Small intestine (tissue), 7 donors: ENCODE results near the gene SLC35E2B. TPM values are rescaled to one million over a fixed set of nuclear protein-coding genes. Genes with fewer than 3 reads are reported as not detected.
"Not testable (repeated sequence)": the region's sequence is repeated elsewhere in the genome, so short reads cannot be mapped to it uniquely, and the experiment has no call there.

ENCODE experiments used
- DNase-seq, 2 donors: peaks; one replicate each; pipeline versions ENCODE4 v3.0.0 to v3.0.0-alpha.2; 2013
- FAIRE-seq: peaks from 2 replicates; lab custom pipeline; 2012; peaks lifted over from hg19 to GRCh38; lab: Jason Lieb, UNC
- H3K27ac ChIP-seq, 3 donors: one replicate each; pipeline ENCODE4 v1.5.1; 2013; ENCODE audit warnings: low read length in 2 of 3, mild to moderate bottlenecking in 2 of 3, control low read depth in 1 of 3, inconsistent platforms in 1 of 3, low read depth in 1 of 3, moderate library complexity in 1 of 3
- H3K27me3 ChIP-seq, 3 donors: one replicate each; pipeline ENCODE4 v1.6.1; 2013; ENCODE audit warnings: low read length in 3 of 3, inconsistent platforms in 1 of 3; ENCODE audit not compliant: control insufficient read depth in 3 of 3, insufficient read depth in 3 of 3
- H3K36me3 ChIP-seq, 3 donors: one replicate each; pipeline ENCODE4 v1.6.1; 2013; ENCODE audit warnings: low read length in 3 of 3, inconsistent platforms in 1 of 3, low read depth in 1 of 3, mild to moderate bottlenecking in 1 of 3, moderate library complexity in 1 of 3; ENCODE audit not compliant: control insufficient read depth in 3 of 3, insufficient read depth in 2 of 3
- H3K4me1 ChIP-seq, 3 donors: one replicate each; pipeline ENCODE4 v1.6.1; 2013; ENCODE audit warnings: low read length in 2 of 3, inconsistent platforms in 1 of 3, low read depth in 1 of 3, mild to moderate bottlenecking in 1 of 3, moderate library complexity in 1 of 3; ENCODE audit not compliant: control insufficient read depth in 3 of 3, insufficient read depth in 2 of 3
- H3K4me3 ChIP-seq, 3 donors: one replicate each; pipeline ENCODE4 v1.5.1; 2013; ENCODE audit warnings: low read length in 3 of 3, control low read depth in 1 of 3, inconsistent platforms in 1 of 3, low read depth in 1 of 3, mild to moderate bottlenecking in 1 of 3, moderate library complexity in 1 of 3
- H3K9me3 ChIP-seq, 2 donors: one replicate each; pipeline ENCODE4 v1.6.1; 2013; ENCODE audit warnings: low read depth in 1 of 2, low read length in 1 of 2; ENCODE audit not compliant: control insufficient read depth in 2 of 2, insufficient read depth in 1 of 2
- WGBS, 3 donors: extraction: QIAGEN DNeasy Blood & Tissue Kit; methylation state at CpG; one replicate each; pipeline ENCODE4 v1.1.7; 2013; 5-methylcytosine and 5-hydroxymethylcytosine counted together
- polyA plus RNA-seq, 4 donors: library from polyadenylated mRNA; stranded (reverse) in 3 of 4; unstranded in 1 of 4; fragments of 200-250 nt in 3 of 4; fragments of 120-200 nt in 1 of 4; gene quantifications; one replicate each; pipeline versions ENCODE4 v1.2.1 to v1.2.3, GENCODE V29; 2013
- donor health status: healthy with polysubstance abuse.
- donor health status: control.
- donor health status: control.
- donor health status: Bipolar disorder and iron deficiency.
- donor health status: healthy.

SLC35E2B gene
- polyA plus RNA-seq, 4 donors, result 21.6 to 43.0 (median 34.0) TPM

DNA sequence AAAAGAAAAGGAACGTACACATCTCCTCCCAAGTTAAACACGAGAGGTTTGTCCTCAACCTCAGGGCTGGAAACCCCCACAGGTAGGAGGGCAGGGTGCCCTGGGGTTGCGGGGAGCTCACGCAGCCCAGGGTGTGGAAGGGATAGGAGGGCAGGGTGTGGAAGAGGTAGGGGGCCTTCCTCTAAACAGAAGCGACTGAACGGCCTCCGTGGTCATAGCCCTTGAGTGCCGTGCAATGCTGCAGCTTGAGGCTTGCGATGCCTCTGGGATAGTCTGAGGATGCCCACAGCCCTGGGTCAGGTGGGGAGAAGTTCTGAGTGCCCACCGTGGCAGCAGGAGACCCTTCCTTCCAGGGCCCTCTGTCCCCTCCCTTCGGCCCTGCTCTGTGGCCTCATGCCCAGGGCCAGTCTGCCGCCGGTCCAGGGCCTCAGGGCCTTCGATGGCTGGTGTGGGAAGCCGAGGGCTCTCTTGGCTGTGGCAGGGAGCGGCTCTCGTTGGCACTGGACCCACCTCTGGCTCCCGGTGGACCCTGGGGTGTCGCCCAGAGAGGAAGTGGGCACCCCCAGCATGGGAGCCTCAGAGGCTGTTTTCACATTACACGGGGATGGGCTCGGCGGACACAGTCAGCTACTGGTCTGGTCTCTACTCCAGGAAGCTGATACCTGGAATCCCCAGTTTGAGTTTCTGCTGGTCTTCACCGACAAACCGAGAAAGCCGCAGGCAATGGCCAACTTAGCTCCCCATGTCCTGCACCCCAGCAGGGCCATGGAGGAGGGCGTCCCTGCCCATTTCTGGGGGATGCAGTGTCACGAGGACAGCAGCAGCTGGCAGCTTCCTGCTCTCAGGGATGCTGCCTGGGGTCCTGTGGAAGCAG lies 27.4 kb downstream of the SLC35E2B start:
- no peak for DNase-seq
- H3K9me3 ChIP-seq, result no peaks in the 10 kb centered on the region
- FAIRE-seq, result no peak
- no peak overlapping the region for H3K27ac ChIP-seq
- no peak overlapping the region for H3K4me3 ChIP-seq
- H3K27me3 ChIP-seq, result no peaks in the 10 kb centered on the region
- WGBS, 3 donors, result 90 to 93% (median 92%) methylated on average over 24 to 27 of the region's 27 CpGs
- H3K4me1 ChIP-seq, result no peaks in the 10 kb centered on the region
- H3K36me3 ChIP-seq, result peaks cover 11 to 51% (median 13%) of the 10 kb centered on the region in 3 donors

DNA sequence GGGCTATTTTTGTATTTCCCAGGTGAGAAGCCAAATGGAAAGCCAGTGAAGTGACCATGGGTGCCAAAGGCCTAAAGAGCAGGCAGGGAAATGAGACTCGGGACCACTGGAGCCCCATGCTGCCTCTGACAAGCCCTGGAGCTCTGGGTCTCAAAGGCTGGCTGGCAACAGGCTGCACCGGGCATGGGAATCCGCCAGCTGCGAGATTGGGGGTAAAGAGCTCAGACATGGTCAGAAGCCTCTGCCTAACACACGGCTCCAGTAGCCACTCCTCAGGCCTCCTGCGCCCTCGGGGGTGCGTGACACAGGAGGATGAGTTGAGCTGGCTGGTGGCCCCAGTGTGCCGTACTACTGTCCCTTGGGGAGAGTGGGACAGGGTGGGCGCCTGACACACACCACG lies 28.3 kb downstream of the SLC35E2B start:
- peaks cover 6 to 43% (median 9%) of the 10 kb centered on the region in 3 donors for H3K36me3 ChIP-seq
- H3K27ac ChIP-seq, H3K9me3 ChIP-seq, H3K4me1 ChIP-seq, H3K4me3 ChIP-seq, H3K27me3 ChIP-seq, DNase-seq, FAIRE-seq: not testable (repeated sequence)
- WGBS, 3 donors, result 80 to 100% (median 83%) methylated on average over 1 to 7 of the region's 11 CpGs

- not testable (repeated sequence) for DNase-seq, H3K9me3 ChIP-seq, H3K27me3 ChIP-seq, H3K4me1 ChIP-seq, H3K4me3 ChIP-seq, FAIRE-seq
- 75 to 82% (median 78%) methylated on average over 15 of the region's 15 CpGs for whole genome bisulfite sequencing, 3 donors
- Histone ChIP-seq H3K36me3 (peaks cover 5 to 31% (median 9%) of the 10 kb centered on the region in 3 donors), H3K27ac (peak overlapping the region in 1 of 3 donors; percentile 39)
These were observed 29.6 kb downstream of the SLC35E2B start for GRCh38 chr1:1662830-1663560.

GRCh38 chr1:1662392-1662791 lies 30.2 kb downstream of the SLC35E2B start:
- not testable (repeated sequence) for H3K4me1 ChIP-seq, H3K9me3 ChIP-seq, FAIRE-seq, H3K27ac ChIP-seq, H3K4me3 ChIP-seq, DNase-seq, H3K27me3 ChIP-seq
- peaks cover 5 to 29% (median 9%) of the 10 kb centered on the region in 3 donors for H3K36me3 ChIP-seq
- WGBS, 3 donors, result 67 to 82% (median 81%) methylated on average over 4 to 9 of the region's 9 CpGs

- Histone ChIP-seq H3K27ac (peak within 1 kb of the TSS; percentile 96 to 99 (median 98)), H3K36me3 (peaks cover 0 to 31% (median 3%) of the 10 kb centered on the region in 3 donors), H3K4me3 (peak within 1 kb of the TSS; percentile 44 to 64 (median 49))
- not testable (repeated sequence) for H3K9me3 ChIP-seq, H3K4me1 ChIP-seq, H3K27me3 ChIP-seq, FAIRE-seq
- peak; percentile 96 to 97 for DNase-seq
- 0% methylated on average over 46 to 68 of the region's 96 CpGs for WGBS, 3 donors
These were observed 33.7 kb downstream of the SLC35E2B start, which contains the start of gene CDK11B for GRCh38 chr1:1658583-1659549. Gene CDK11B, minus strand, starts transcription at chr1:1659004. Its CDS starts 1,519 bp downstream, at chr1:1657485.

GRCh38 chr1:1648265-1648664 lies 44.3 kb downstream of the SLC35E2B start:
- H3K36me3 ChIP-seq, result peaks cover 9 to 45% (median 15%) of the 10 kb centered on the region in 3 donors

DNA sequence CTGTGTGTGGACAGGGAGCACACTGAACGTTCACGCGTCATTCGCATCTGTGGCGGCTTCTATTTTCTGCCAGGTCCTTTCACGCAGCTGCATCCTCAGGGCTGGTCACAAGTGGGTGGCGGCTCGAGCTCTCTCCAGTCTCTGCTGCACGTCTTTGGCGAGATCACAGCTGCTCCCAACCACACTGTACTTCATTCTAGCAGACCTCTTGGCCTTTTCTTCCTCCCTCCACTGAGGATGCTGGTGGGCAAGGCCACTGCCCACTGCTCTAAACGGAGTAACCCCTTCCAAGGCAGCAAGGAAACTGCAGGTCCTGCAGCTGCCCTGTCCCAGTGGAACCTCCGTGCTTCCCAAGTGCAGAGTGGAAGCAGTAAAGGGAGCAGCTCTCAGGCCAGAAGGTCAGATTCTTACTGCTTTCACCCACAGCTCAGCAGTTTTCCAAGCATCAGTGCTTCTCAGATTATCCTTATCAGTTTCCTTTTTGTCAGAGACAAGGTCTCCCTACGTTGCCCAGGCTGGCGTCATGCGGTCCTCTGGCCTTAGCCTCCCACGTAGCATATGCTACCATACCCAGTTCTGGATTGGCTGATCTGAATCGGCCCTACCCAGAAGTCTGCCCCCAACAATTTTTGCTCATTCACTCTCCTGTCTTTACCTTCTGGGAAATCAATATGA lies 44.9 kb downstream of the SLC35E2B start:
- WGBS, 3 donors, result 52 to 77% (median 64%) methylated on average over 16 to 17 of the region's 17 CpGs
- DNase-seq, result peak in 1 of 2 donors; percentile 86
- H3K27me3 ChIP-seq, H3K4me1 ChIP-seq, H3K9me3 ChIP-seq, FAIRE-seq, H3K4me3 ChIP-seq: not testable (repeated sequence)
- H3K36me3 ChIP-seq, result peaks cover 9 to 40% (median 12%) of the 10 kb centered on the region in 3 donors
- peak overlapping the region; percentile 33 to 93 (median 74) for H3K27ac ChIP-seq

More at GRCh38 chr1:1648265-1648664, 44.3 kb downstream of the SLC35E2B start:
- not testable (repeated sequence) for H3K4me3 ChIP-seq, FAIRE-seq, H3K27me3 ChIP-seq, H3K4me1 ChIP-seq, H3K9me3 ChIP-seq
- 20 to 65% (median 51%) methylated on average over 11 of the region's 11 CpGs for WGBS, 3 donors
- peak overlapping the region in 2 of 3 donors; percentile 89 to 93 for H3K27ac ChIP-seq
- DNase-seq, result peak in 1 of 2 donors; percentile 96
